DND-41 (cell line): ENCODE measurements around the gene PAPPA.

Source experiments
- ATAC-seq: fragments of 200-7000 bp; cut with Tn5 transposase; 3 replicates; pipeline ENCODE4 v1.9.1; 2021; ENCODE audit warnings: low read depth; ENCODE audit not compliant: insufficient read depth
- DNase-seq: peaks from one replicate; pipeline ENCODE4 v3.0.0-alpha.2; 2020
- H2AFZ ChIP-seq: 2 replicates; pipeline ENCODE4 v1.6.0; 2012; ENCODE audit warnings: low read depth, low read length
- H3K27ac ChIP-seq: 2 replicates; pipeline ENCODE4 v1.5.1; 2012; ENCODE audit warnings: low read length, inconsistent platforms
- H3K27me3 ChIP-seq: fragments of 200-600 bp; sonication (generic); 2 replicates; pipeline ENCODE4 v1.6.0; 2012; ENCODE audit warnings: low read length, mild to moderate bottlenecking, inconsistent platforms; ENCODE audit not compliant: insufficient read depth, poor library complexity
- H3K36me3 ChIP-seq: 2 replicates; pipeline ENCODE4 v1.5.1; 2012; ENCODE audit warnings: low read length, inconsistent platforms; ENCODE audit not compliant: insufficient read depth
- H3K4me1 ChIP-seq: 2 replicates; pipeline ENCODE4 v1.5.1; 2012; ENCODE audit warnings: mild to moderate bottlenecking, low read length; ENCODE audit not compliant: insufficient read depth
- H3K4me2 ChIP-seq: 2 replicates; pipeline ENCODE4 v1.6.0; 2012; ENCODE audit warnings: mild to moderate bottlenecking, moderate library complexity, low read length, inconsistent platforms; ENCODE audit not compliant: insufficient read depth
- H3K4me3 ChIP-seq, 2 experiments: fragments of 200-600 bp in 1 of 2; shearing (Covaris generic) in 1 of 2; 2 replicates each; pipeline ENCODE4 v1.5.1; 2012 to 2016; ENCODE audit warnings: inconsistent platforms in 2 of 2, low read length in 2 of 2, mild to moderate bottlenecking in 2 of 2, low read depth in 1 of 2, moderate library complexity in 1 of 2
- H3K79me2 ChIP-seq: 2 replicates; pipeline ENCODE4 v1.6.0; 2012; ENCODE audit warnings: low read length, inconsistent platforms; ENCODE audit not compliant: insufficient read depth
- H3K9ac ChIP-seq: 2 replicates; pipeline ENCODE4 v1.6.0; 2012; ENCODE audit warnings: low read depth, mild to moderate bottlenecking, inconsistent platforms, low read length, moderate library complexity
- H3K9me3 ChIP-seq: 2 replicates; pipeline ENCODE4 v1.5.1; 2012; ENCODE audit warnings: low read length, moderate library complexity, mild to moderate bottlenecking, inconsistent platforms; ENCODE audit not compliant: insufficient read depth, severe bottlenecking
- H4K20me1 ChIP-seq: 2 replicates; pipeline ENCODE4 v1.6.0; 2012; ENCODE audit warnings: low read length; ENCODE audit not compliant: insufficient read depth
- CTCF ChIP-seq: IDR thresholded peaks from 2 replicates; pipeline ENCODE4 v1.5.1; 2012; ENCODE audit warnings: borderline replicate concordance, low read length, moderate library complexity, mild to moderate bottlenecking; ENCODE audit not compliant: poor library complexity, severe bottlenecking; ENCODE audit errors: extremely low read depth
- EZH2 ChIP-seq: IDR thresholded peaks from 3 replicates; pipeline ENCODE4 v1.6.1; 2012; ENCODE audit warnings: borderline replicate concordance, low read depth, mild to moderate bottlenecking, moderate library complexity, low read length, inconsistent platforms; ENCODE audit not compliant: severe bottlenecking

The PAPPA gene

GRCh38 chr9:116187570-116188170 lies 34.1 kb downstream of the PAPPA start:
- no peak overlapping the region for H3K9ac ChIP-seq
- TF ChIP-seq EZH2: no peak
- TF ChIP-seq CTCF: no peak
- DNase-seq (no peak), ATAC-seq (no peak)
- H3K9me3 ChIP-seq: no peaks in the 10 kb centered on the region
- no peaks in the 10 kb centered on the region for H3K4me1 ChIP-seq
- no peaks in the 10 kb centered on the region for H3K79me2 ChIP-seq
- no peaks in the 10 kb centered on the region for H3K36me3 ChIP-seq
- H3K4me3 ChIP-seq: no peak overlapping the region
- H3K4me2 ChIP-seq: no peak overlapping the region
- H2AFZ ChIP-seq: no peak overlapping the region
- no peak overlapping the region for H3K27ac ChIP-seq
- H3K27me3 ChIP-seq: no peaks in the 10 kb centered on the region
- H4K20me1 ChIP-seq: no peaks in the 10 kb centered on the region

GRCh38 chr9:116189683-116190082 lies 36.1 kb downstream of the PAPPA start:
- H3K4me2 ChIP-seq: no peak overlapping the region

DNA sequence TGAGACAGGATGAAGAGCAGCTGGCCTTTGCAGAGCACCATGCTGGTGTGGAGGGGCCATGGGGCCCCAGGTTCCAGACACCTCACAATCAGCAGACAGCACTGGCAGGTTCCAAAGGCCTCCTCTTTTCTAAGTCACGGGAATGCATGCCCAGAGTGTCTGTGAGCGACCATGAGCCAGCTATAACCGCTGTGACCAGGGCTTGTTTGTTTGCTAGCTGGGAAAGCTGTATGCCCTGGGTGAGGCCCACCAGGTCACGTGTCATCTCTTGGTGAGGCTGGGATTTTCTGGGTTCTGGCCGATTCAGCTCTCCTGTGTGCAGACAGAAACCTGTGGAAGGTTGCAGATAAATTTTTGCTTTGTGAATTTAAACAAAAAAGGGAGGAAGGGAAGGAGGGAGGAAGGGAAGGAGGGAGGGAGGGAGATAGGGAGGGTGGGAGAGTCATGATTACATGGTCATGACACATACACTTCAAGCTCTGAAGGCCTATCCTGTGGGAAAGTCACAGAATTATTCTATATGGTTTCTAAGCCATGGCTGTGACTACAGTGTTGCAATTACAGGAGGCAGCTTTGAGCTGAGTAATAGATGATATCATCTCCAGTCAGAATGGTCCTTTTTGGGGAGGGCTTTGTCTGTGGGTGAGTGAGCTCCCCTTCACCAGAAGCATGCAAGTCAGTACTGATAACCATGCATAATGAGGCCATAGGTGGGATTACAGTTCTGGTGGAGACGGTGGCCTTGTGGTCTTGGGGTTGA lies 37.2 kb downstream of the PAPPA start:
- Histone ChIP-seq H3K9ac (no peak overlapping the region), H3K27ac (no peak overlapping the region)

More at GRCh38 chr9:116189683-116190082, 36.1 kb downstream of the PAPPA start:
- H3K9me3 ChIP-seq: no peaks in the 10 kb centered on the region
- no peak overlapping the region for H3K4me3 ChIP-seq
- DNase-seq (no peak), ATAC-seq (no peak)
- no peaks in the 10 kb centered on the region for H3K4me1 ChIP-seq
- H3K27me3 ChIP-seq: no peaks in the 10 kb centered on the region
- H3K27ac ChIP-seq: no peak overlapping the region
- no peaks in the 10 kb centered on the region for H3K79me2 ChIP-seq
- TF ChIP-seq CTCF: no peak
- TF ChIP-seq EZH2: no peak
- no peaks in the 10 kb centered on the region for H3K36me3 ChIP-seq
- no peaks in the 10 kb centered on the region for H4K20me1 ChIP-seq
- no peak overlapping the region for H2AFZ ChIP-seq
- no peak overlapping the region for H3K9ac ChIP-seq

More for the DNA sequence above, 37.2 kb downstream of the PAPPA start:
- Histone ChIP-seq H3K4me1 (no peaks in the 10 kb centered on the region), H3K36me3 (no peaks in the 10 kb centered on the region), H3K4me3 (no peak overlapping the region), H3K4me2 (no peak overlapping the region), H3K9me3 (no peaks in the 10 kb centered on the region), H3K79me2 (no peaks in the 10 kb centered on the region), H4K20me1 (no peaks in the 10 kb centered on the region), H3K27me3 (no peaks in the 10 kb centered on the region), H2AFZ (no peak overlapping the region)
- ATAC-seq: no peak
- TF ChIP-seq EZH2 (no peak), CTCF (no peak)
- DNase-seq: no peak
